ENCODE results near the gene COL5A1.

The COL5A1 gene

GRCh38 chr9:134755221-134755907 lies 113.8 kb downstream of the COL5A1 start:
- peaks cover 3% of the 10 kb centered on the region; the same call in 1 of the 2 replicates for H3K36me3 ChIP-seq (ENCODE audit: control insufficient read depth, insufficient read depth, low read length)
- no peak for DNase-seq (ENCODE audit: low read depth, low spot score)

GRCh38 chr9:134756098-134756497 lies 114.5 kb downstream of the COL5A1 start:
- WGBS (ENCODE audit: insufficient coverage, insufficient read length): no CpG with 5 or more reads among the region's 10 CpGs
- H3K4me3 ChIP-seq (ENCODE audit: low read length): no peak overlapping the region
- H3K27me3 ChIP-seq (ENCODE audit: control insufficient read depth, insufficient read depth, low read length): no peaks in the 10 kb centered on the region
- no peak for DNase-seq (ENCODE audit: low read depth, low spot score)
- H3K9me3 ChIP-seq (ENCODE audit: control insufficient read depth, insufficient read depth, low read length): no peaks in the 10 kb centered on the region
- no peaks in the 10 kb centered on the region; the same call in 1 of the 2 replicates for H3K4me1 ChIP-seq (ENCODE audit: control insufficient read depth, insufficient read depth, low read length)
- peaks cover 3% of the 10 kb centered on the region; the same call in 1 of the 2 replicates for H3K36me3 ChIP-seq (ENCODE audit: control insufficient read depth, insufficient read depth, low read length)
- no peak overlapping the region for H3K27ac ChIP-seq (ENCODE audit: low read length)

More at GRCh38 chr9:134755221-134755907, 113.8 kb downstream of the COL5A1 start:
- no peaks in the 10 kb centered on the region; the same call in 1 of the 2 replicates for H3K4me1 ChIP-seq (ENCODE audit: control insufficient read depth, insufficient read depth, low read length)
- H3K27ac ChIP-seq (ENCODE audit: low read length): no peak overlapping the region
- no peak overlapping the region for H3K4me3 ChIP-seq (ENCODE audit: low read length)
- no peaks in the 10 kb centered on the region for H3K27me3 ChIP-seq (ENCODE audit: control insufficient read depth, insufficient read depth, low read length)
- H3K9me3 ChIP-seq (ENCODE audit: control insufficient read depth, insufficient read depth, low read length): no peaks in the 10 kb centered on the region
- no CpG with 5 or more reads among the region's 14 CpGs for WGBS (ENCODE audit: insufficient coverage, insufficient read length)

- WGBS (ENCODE audit: insufficient coverage, insufficient read length): no CpG with 5 or more reads among the region's 26 CpGs
- H3K27ac ChIP-seq (ENCODE audit: low read length): no peak overlapping the region
- no peak overlapping the region for H3K4me3 ChIP-seq (ENCODE audit: low read length)
- no peaks in the 10 kb centered on the region for H3K9me3 ChIP-seq (ENCODE audit: control insufficient read depth, insufficient read depth, low read length)
- H3K27me3 ChIP-seq (ENCODE audit: control insufficient read depth, insufficient read depth, low read length): no peaks in the 10 kb centered on the region
- no peaks in the 10 kb centered on the region; the same call in 1 of the 2 replicates for H3K4me1 ChIP-seq (ENCODE audit: control insufficient read depth, insufficient read depth, low read length)
- H3K36me3 ChIP-seq (ENCODE audit: control insufficient read depth, insufficient read depth, low read length): peaks cover 3% of the 10 kb centered on the region; the same call in 1 of the 2 replicates
- no peak for DNase-seq (ENCODE audit: low read depth, low spot score)
Measured at GRCh38 chr9:134757216-134757975, 115.8 kb downstream of the COL5A1 start.

DNA sequence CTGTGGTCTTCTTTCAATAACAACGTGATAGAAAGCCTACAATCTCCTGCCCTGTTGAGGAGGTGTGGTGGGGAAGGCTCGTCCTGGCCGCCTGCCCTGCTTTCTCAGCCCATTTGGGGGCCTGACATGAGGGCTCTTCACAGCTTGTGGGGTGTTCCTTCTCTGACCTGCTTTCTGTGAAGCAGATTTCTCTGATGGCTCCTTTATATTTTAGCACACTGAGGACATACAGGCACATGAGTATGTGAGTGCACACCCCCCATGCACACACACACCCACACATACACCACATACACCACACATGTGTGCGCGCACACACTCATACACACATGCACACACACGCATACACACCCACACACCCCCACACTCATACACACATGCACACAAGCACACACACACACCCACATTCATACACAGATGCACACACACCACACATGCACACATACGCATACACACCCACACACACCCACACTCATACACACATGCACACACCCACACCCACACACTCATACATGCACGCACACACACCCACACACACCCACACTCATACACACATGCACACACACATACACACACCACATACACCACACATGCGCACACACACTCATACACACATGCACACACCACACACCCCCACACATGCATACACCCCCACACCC lies 117.5 kb downstream of the COL5A1 start:
- H3K9me3 ChIP-seq (ENCODE audit: control insufficient read depth, insufficient read depth, low read length): no peaks in the 10 kb centered on the region
- DNase-seq (ENCODE audit: low read depth, low spot score): no peak
- no peak overlapping the region for H3K27ac ChIP-seq (ENCODE audit: low read length)
- peaks cover 3% of the 10 kb centered on the region; the same call in 1 of the 2 replicates for H3K36me3 ChIP-seq (ENCODE audit: control insufficient read depth, insufficient read depth, low read length)
- H3K4me1 ChIP-seq (ENCODE audit: control insufficient read depth, insufficient read depth, low read length): no peaks in the 10 kb centered on the region
- no peaks in the 10 kb centered on the region for H3K27me3 ChIP-seq (ENCODE audit: control insufficient read depth, insufficient read depth, low read length)
- no peak overlapping the region for H3K4me3 ChIP-seq (ENCODE audit: low read length)
- no CpG with 5 or more reads among the region's 9 CpGs for WGBS (ENCODE audit: insufficient coverage, insufficient read length)

DNA sequence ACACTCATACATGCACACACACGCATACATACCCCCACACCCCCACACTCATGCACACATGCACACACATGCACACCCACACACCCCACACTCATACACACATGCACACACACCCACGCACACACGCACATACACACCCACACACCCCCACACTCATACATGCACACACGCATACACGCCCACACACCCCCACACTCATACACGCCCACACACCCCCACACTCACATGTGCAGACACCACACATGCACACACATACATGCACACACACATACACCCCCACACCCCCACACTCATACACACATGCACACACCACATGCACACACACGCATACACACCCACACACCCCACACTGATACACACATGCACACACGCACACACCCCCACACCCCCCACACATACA lies 118.3 kb downstream of the COL5A1 start:
- H3K27ac ChIP-seq (ENCODE audit: low read length): no peak overlapping the region
- H3K27me3 ChIP-seq (ENCODE audit: control insufficient read depth, insufficient read depth, low read length): no peaks in the 10 kb centered on the region
- 0 out of 2 replicates have a peak, but pooled peaks cover 3% of the 10 kb centered on the region for H3K36me3 ChIP-seq (ENCODE audit: control insufficient read depth, insufficient read depth, low read length)
- 100% methylated on average over 5 of the region's 8 CpGs for WGBS (ENCODE audit: insufficient coverage, insufficient read length)
- H3K9me3 ChIP-seq (ENCODE audit: control insufficient read depth, insufficient read depth, low read length): no peaks in the 10 kb centered on the region
- no peaks in the 10 kb centered on the region for H3K4me1 ChIP-seq (ENCODE audit: control insufficient read depth, insufficient read depth, low read length)
- H3K4me3 ChIP-seq (ENCODE audit: low read length): no peak overlapping the region
- no peak for DNase-seq (ENCODE audit: low read depth, low spot score)

DNA sequence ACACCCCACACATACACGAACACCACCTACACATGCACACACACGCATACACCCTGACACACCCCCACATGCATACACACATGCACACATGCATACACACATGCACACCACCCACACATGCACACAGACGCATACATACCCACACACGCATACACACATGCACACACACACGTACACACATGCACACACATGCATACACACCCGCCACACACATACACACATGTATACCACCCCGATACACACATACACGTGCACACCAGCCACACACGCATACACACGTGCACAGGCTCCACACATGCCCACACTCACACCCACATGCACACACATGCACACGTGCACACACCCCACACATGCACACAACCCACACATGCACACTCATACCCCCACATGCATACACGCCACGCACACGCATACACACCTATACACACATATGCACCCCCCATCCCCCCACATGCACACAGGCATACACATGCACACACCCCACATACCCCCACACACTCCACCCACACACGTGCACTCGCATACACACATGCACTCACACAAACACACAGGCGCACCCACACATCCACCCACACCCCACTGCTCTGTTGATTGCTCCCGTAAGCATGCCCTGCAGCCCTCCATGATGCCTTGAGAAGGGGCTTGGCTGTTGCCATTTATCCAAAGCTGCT lies 119.3 kb downstream of the COL5A1 start:
- WGBS (ENCODE audit: insufficient coverage, insufficient read length): 100% methylated on average over 2 of the region's 18 CpGs
- Histone ChIP-seq H3K9me3 (ENCODE audit: control insufficient read depth, insufficient read depth, low read length) (no peaks in the 10 kb centered on the region), H3K4me3 (ENCODE audit: low read length) (no peak overlapping the region), H3K36me3 (ENCODE audit: control insufficient read depth, insufficient read depth, low read length) (0 out of 2 replicates have a peak, but pooled peaks cover 3% of the 10 kb centered on the region), H3K4me1 (ENCODE audit: control insufficient read depth, insufficient read depth, low read length) (no peaks in the 10 kb centered on the region), H3K27me3 (ENCODE audit: control insufficient read depth, insufficient read depth, low read length) (no peaks in the 10 kb centered on the region), H3K27ac (ENCODE audit: low read length) (no peak overlapping the region)
- no peak for DNase-seq (ENCODE audit: low read depth, low spot score)

- WGBS (ENCODE audit: insufficient coverage, insufficient read length): no CpG with 5 or more reads among the region's 21 CpGs
- Histone ChIP-seq H3K9me3 (ENCODE audit: control insufficient read depth, insufficient read depth, low read length) (no peaks in the 10 kb centered on the region), H3K27ac (ENCODE audit: low read length) (no peak overlapping the region), H3K36me3 (ENCODE audit: control insufficient read depth, insufficient read depth, low read length) (0 out of 2 replicates have a peak, but pooled peaks cover 3% of the 10 kb centered on the region), H3K4me1 (ENCODE audit: control insufficient read depth, insufficient read depth, low read length) (no peaks in the 10 kb centered on the region), H3K4me3 (ENCODE audit: low read length) (no peak overlapping the region), H3K27me3 (ENCODE audit: control insufficient read depth, insufficient read depth, low read length) (no peaks in the 10 kb centered on the region)
- DNase-seq (ENCODE audit: low read depth, low spot score): no peak
Measured at GRCh38 chr9:134764473-134765269, 123.1 kb downstream of the COL5A1 start.

DNA sequence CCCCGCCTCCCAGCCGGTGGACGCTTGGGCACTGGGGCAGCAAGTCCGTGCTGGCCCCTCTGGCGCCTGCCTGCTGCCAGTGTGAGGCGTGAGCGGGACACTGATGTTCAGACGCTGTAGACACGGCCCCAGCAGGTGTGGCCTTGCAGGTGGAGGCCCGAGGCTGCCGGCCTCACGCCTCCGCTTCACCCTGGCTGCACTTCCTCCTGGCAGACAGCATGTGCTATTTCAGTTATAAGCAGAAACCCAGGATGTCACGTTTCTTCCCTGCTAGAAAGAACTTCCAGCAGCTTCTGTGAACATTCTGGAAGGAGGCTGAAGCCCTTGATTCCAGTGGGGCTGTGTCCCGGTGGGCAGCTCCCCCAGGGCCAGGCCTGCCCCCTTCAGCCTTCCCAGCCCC lies 124.2 kb downstream of the COL5A1 start:
- Histone ChIP-seq H3K27ac (ENCODE audit: low read length) (no peak overlapping the region), H3K4me3 (ENCODE audit: low read length) (no peak overlapping the region), H3K36me3 (ENCODE audit: control insufficient read depth, insufficient read depth, low read length) (no peaks in the 10 kb centered on the region), H3K9me3 (ENCODE audit: control insufficient read depth, insufficient read depth, low read length) (no peaks in the 10 kb centered on the region), H3K27me3 (ENCODE audit: control insufficient read depth, insufficient read depth, low read length) (no peaks in the 10 kb centered on the region), H3K4me1 (ENCODE audit: control insufficient read depth, insufficient read depth, low read length) (no peaks in the 10 kb centered on the region)
- no CpG with 5 or more reads among the region's 15 CpGs for WGBS (ENCODE audit: insufficient coverage, insufficient read length)
- DNase-seq (ENCODE audit: low read depth, low spot score): no peak

DNA sequence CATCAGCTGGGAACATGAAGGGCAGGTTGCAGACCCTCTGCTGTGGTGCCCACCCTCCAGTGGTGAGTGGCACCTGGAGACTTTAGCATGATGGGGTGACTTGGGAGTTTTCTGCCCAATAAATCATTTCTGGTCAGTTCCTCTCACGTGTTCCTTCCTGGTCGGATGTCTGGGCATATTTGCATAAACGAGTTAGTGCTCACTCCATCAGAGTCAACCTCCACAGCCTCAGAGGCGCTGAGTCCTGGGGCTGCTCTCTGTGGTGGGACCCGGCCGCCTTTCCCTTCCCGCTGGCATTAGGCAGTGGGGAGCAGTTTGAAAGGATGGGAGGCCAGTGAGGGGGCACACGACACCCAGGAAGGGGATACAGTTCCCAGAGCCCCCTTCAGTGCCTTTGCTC lies 125.0 kb downstream of the COL5A1 start:
- H3K27me3 ChIP-seq (ENCODE audit: control insufficient read depth, insufficient read depth, low read length): no peaks in the 10 kb centered on the region
- no peaks in the 10 kb centered on the region for H3K36me3 ChIP-seq (ENCODE audit: control insufficient read depth, insufficient read depth, low read length)
- H3K27ac ChIP-seq (ENCODE audit: low read length): no peak overlapping the region
- no peak for DNase-seq (ENCODE audit: low read depth, low spot score)
- no peaks in the 10 kb centered on the region for H3K9me3 ChIP-seq (ENCODE audit: control insufficient read depth, insufficient read depth, low read length)
- H3K4me1 ChIP-seq (ENCODE audit: control insufficient read depth, insufficient read depth, low read length): no peaks in the 10 kb centered on the region
- WGBS (ENCODE audit: insufficient coverage, insufficient read length): no CpG with 5 or more reads among the region's 8 CpGs
- no peak overlapping the region for H3K4me3 ChIP-seq (ENCODE audit: low read length)

All from iPS DF 6.9 (cell line).